Cardiac septum (tissue), 1 donor: ENCODE results near the gene MOV10. TPM values are rescaled to one million over a fixed set of nuclear protein-coding genes. Genes with fewer than 3 reads are reported as not detected.
"Not testable (repeated sequence)": the region's sequence is repeated elsewhere in the genome, so short reads cannot be mapped to it uniquely, and the experiment has no call there.

Experiments
- DNase-seq: peaks from one replicate; pipeline ENCODE4 v3.0.0-alpha.2; 2020; ENCODE audit warnings: low spot score
- intact Hi-C: fragments of 100-400 bp; cut with DNase I; formaldehyde crosslinking; loops from one replicate; pipeline ENCODE4 v1.14.0; 2022
- total RNA-seq: library from RNA; stranded (reverse); fragmentation: NEBNext Ultra II Directional; extraction: Animal tissue kit (Norgen Biotek cat#: 25700); gene quantifications from one replicate; pipeline ENCODE4 v1.2.1, GENCODE V29; 2021
- donor health status: DM: no; HTN: no; CAD: no.

Gene MOV10
- total RNA-seq, 1 donor from 2014 or later = 18.3 TPM

- intact Hi-C loops = no loop called here
- peak; percentile 51 for DNase-seq
These were observed 33.6 kb downstream of the MOV10 start for GRCh38 chr1:112708002-112708448.

- DNase-seq = no peak
- intact Hi-C loops = no loop called here
These were observed 34.0 kb downstream of the MOV10 start for GRCh38 chr1:112708489-112708888.

- intact Hi-C loops = no loop called here
These were observed 35.7 kb downstream of the MOV10 start for GRCh38 chr1:112710159-112710558.

GRCh38 chr1:112710586-112710985, 36.1 kb downstream of the MOV10 start:
- peak; percentile 9 for DNase-seq
- intact Hi-C loops = no loop called here

More at GRCh38 chr1:112710159-112710558, 35.7 kb downstream of the MOV10 start:
- DNase-seq = no peak

DNA sequence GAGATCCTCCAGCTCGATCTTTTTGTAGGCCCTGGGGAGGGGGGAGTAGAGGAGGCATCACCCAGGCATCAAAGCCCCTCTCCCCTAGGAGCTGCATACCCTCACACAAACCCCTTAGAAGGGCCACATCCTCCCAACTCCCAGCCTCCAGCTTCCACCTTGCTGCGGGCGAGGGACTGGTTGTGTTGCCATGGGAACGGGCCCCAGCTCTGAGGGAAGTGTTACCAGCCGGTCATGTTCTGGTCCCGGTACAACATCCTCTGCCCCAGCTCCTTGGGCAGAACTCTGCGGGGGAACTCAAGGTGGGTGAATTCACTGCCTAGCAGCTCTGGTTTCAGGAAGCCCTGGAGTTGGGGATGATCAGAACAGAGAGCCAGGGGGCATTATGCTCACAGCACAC, 36.6 kb downstream of the MOV10 start:
- DNase-seq = peak; percentile 59
- intact Hi-C loops = no loop called here

- intact Hi-C loops = no loop called here
- DNase-seq = peak; percentile 60
These were observed 37.2 kb downstream of the MOV10 start for GRCh38 chr1:112711670-112712069.

DNA sequence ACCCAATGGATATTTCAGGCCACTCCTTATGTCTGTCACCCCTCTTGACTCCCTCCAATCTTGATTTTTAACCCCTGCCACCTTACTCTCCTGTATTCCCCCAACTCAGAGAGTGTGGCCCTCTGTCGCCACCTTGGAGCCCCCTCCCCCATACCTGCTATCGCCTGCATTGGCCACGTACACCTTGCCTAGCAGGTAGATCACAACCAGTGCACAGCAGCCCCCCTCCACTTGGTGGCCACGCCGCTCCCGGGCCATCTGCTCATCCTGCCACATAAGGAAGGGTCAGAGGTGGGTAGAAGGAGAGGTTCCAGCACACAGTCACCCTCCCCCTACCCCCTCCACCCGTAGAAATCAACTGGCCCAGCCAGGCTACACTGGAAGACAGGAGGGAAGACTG, 37.7 kb downstream of the MOV10 start:
- intact Hi-C loops = no loop called here
- DNase-seq = peak; percentile 59

DNA sequence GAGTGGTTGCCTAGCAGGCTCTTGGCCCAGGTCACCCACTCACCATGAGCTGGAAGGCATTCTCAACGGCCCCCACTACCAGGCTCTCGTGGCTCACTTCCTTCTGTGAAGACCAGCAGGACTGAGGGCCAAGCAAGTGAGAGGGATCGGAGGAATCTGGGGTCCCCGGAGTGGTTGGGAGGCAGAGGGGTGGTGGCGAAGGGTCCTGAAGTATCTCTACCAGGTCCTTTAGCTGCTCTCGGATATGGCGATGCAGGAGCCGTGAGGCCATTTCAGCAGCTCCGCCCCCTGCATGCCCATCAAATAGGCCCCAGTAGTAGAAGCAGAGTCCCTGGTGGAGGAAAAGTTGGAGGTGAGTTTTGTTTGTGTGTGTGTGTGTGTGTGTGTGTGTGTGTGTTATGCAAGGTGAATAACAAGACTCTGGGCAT, 38.3 kb downstream of the MOV10 start:
- peak; percentile 68 for DNase-seq
- intact Hi-C loops = no loop called here

DNA sequence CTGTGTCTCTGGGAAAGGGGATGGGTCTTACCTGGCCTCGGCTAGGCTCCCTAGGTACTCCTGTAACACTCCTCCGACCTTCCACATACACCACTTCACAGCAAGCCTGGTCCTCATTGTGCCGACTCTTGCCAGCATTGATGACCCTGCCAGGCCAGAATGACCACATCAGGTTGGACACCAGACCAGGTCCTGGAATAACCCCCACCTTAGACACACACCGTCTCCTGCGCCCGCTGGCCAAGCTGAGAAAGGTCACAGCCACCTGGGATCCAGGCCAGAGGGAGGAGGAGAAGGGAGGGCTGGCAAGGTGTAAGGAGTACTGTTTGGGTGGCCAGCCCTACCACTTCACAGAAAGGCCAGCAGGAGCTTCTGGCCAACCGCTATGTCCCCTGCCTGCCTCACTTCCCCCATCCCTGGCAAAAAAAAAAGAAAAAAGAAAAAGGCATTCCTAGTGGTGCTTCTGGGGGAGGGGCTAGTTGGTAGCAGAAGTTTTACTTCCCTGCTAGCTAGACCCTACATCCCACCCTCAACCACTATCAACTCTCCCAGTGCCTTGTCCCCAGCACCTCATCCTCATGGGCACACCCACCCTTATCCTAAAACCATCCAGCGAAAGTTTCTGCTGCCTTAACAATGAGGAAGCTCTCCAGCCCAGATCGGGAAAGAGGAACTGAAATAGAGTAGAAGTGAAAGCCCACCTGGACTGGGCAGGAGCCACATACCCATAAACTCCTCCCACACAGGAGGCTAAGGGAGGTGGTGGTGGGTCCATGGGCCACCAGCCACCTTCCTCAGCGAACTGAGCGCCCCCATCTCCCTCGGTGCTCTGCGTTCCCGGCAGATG, 39.2 kb downstream of the MOV10 start:
- intact Hi-C loops = loop anchor here (2.0 kb wide), 1 partner anchor 323 kb away; no protein-coding TSS in a partner anchor
- peak; percentile 73 for DNase-seq

GRCh38 chr1:112714313-112715263, 40.1 kb downstream of the MOV10 start:
- intact Hi-C loops = loop anchor here (1.0 to 5.0 kb wide), 4 partner anchors 14 to 324 kb away; partner anchors contain the start of gene SLC16A1
- peak; percentile 76 for DNase-seq

DNA sequence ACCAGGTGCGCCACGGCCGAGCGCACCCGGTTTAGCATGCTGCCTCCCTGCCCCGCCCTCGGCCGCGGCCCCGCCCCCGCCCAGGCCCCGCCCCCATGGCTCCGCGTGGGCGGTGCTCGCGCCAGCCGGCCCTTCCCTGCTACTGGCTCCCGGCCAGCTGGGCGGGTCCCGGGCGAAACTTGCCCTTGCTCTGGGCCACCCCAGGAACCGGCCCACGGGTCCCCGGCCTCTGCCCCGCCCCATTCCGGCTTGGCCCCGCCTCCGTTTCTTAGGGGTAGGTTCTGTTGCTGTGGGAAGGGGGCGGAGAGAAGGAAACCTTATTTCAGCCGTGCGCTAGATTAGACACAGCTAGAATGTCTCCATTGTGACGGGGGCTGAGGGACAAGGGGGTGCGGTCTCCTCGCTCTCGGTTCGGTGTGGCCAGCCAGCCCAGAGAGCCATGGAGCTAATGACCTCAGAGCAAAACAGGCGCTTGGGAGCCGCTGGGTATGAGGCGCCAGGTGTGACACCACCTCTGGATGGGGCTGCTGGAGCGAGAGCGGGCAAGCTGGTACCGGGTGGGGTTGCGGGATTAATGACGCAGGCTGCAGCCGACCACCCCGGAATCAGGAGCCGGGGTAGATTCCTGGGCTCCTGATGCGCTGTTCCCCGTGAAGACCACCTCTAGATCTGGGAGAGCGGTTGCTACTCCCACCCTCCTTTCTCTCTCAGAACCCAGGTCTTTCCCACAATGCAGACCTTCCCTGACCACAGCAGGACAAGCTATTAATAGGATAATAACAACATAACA, 41.0 kb downstream of the MOV10 start, which contains the start of gene PPM1J:
TSS of gene PPM1J (minus strand) at position 69 of the 790 bp plus-strand sequence. CDS start at position 38, 31 bp downstream.
- intact Hi-C loops = loop anchor here (1.0 to 5.0 kb wide), 6 partner anchors 15 to 357 kb away; partner anchors contain the start of genes LRIG2 and SLC16A1
- peak; percentile 99 for DNase-seq

GRCh38 chr1:112716133-112716720, 41.8 kb downstream of the MOV10 start:
- intact Hi-C loops = loop anchor here (1.0 to 5.0 kb wide), 4 partner anchors 161 to 357 kb away; partner anchors contain the start of genes LRIG2 and SLC16A1
- peak; percentile 91 for DNase-seq

DNA sequence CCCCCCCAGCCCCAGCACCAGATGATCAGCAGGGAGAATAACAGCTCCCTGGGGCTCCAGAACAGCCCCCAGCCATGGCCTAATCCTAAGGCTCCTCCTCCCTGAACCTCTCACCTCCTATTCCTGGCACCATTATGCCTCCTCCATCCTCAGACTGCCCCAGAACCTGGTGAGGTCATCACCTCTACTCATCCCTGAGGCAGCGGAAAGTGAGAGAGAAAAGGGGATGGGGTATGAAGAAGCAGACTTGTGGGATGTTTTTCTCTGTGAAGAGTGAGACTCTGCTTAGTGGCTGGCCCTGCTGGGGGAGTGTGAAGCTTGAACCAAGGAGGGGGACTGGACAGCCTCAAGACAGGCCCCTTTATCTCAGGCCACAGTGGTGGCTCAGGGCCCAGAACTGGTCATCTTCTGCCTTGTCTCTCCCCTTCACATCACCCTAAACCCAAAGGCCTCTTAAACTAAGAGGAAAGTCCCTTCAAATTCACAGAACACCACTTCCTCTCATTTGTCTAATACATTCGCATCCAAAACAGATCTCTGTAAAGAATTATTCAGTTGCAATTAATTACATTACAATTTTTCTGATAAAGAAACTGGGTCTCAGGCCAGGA, 42.9 kb downstream of the MOV10 start:
- intact Hi-C loops = loop anchor here (2.0 to 5.0 kb wide), 3 partner anchors 160 to 355 kb away; partner anchors contain the start of genes LRIG2 and SLC16A1
- DNase-seq = no peak

GRCh38 chr1:112718691-112719418, 44.4 kb downstream of the MOV10 start:
- intact Hi-C loops = loop anchor here (1.0 to 5.0 kb wide), 3 partner anchors 85 to 238 kb away; partner anchors contain the start of gene SLC16A1
- peak; percentile 92 for DNase-seq

DNA sequence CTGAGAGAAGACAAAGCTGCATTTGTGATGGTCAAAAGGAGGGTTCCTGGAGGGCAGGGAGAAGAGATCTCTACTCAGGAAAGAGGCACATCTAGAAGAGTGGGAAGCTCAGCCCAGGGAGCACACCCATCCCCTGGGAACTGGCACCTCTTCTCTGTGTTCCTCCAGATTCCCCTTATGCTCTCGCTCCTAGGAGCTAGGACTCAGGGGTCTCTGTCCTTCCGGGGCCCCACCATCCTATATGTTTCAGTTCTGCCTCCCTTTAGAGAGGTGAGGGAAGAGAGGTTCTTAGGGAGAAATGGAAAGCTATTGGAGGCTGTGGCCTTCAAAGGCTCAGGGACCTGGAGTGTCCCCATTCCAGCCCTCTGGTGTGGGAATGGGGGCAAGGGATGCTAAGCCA, 45.2 kb downstream of the MOV10 start:
- no peak for DNase-seq
- intact Hi-C loops = loop anchor here (5.0 kb wide), 2 partner anchors 158 to 238 kb away; partner anchors contain the start of gene SLC16A1

- DNase-seq = no peak
- intact Hi-C loops = no loop called here
These were observed 46.3 kb downstream of the MOV10 start for GRCh38 chr1:112720800-112721199.

DNA sequence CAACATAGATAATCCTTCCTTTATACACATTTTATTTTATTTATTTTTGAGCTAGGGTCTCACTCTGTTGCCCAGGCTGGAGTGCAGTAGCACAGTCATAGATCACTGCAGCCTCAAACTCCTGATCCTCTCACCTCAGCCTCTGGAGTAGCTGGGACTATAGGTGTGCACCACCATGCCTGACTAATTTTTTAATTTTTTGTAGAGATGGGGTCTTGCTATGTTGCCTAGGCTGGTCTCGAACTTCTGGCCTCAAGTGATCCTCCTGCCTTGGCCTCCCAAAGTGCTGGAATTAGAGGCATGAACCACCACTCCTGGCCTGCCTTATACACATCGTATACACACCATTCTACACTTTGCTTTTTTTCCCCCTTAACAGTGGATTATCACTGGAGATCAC, 46.8 kb downstream of the MOV10 start:
- DNase-seq, intact Hi-C loops: not testable (repeated sequence)
